HCT116 (cell line): ENCODE measurements around the gene ACAD8. TPM values are rescaled to one million over a fixed set of nuclear protein-coding genes. Genes with fewer than 3 reads are reported as not detected.

Experiments used
- ATAC-seq: fragments of 200-7000 bp; cut with Tn5 transposase; 2 replicates; pipeline ENCODE4 v1.9.1; 2020; ENCODE audit warnings: mild to moderate bottlenecking, moderate library complexity
- BruUV-seq: library from RNA; stranded (reverse); fragments of 400-500 nt; replicated peaks from 2 replicates; lab custom pipeline; 2021; lab: Mats Ljungman, UMichigan
- CTCF ChIA-PET: fragments of 300-600 bp; sonication (Branson Sonifier 250); formaldehyde crosslinking; loops from one replicate; lab custom pipeline; 2021; ENCODE audit warnings: antibody characterized with exemption; lab: Charles Lee
- POLR2A ChIA-PET: fragments of 300-600, 350-600 bp; sonication (Branson Sonifier 250); formaldehyde crosslinking; loops from one replicate; lab custom pipeline; 2021; ENCODE audit warnings: antibody characterized with exemption; lab: Charles Lee
- RAD21 ChIA-PET, 2 experiments: fragments of 300-600 bp; sonication (Branson Sonifier 250); formaldehyde crosslinking; loops; one replicate each; lab custom pipeline; 2023; ENCODE audit warnings: low total read pairs in 2 of 2; ENCODE audit not compliant: uncharacterized antibody in 2 of 2, unreplicated experiment in 2 of 2, low non-redundant PET in 1 of 2; lab: Charles Lee
- DNase-seq: peaks from one replicate; pipeline ENCODE4 v3.0.0-alpha.2; 2010; ENCODE audit warnings: low read depth, low spot score
- H2AFZ ChIP-seq: fragments of 200-600 bp; shearing (Covaris generic), sonication (generic); 2 replicates; pipeline ENCODE4 v1.6.1; 2017; ENCODE audit warnings: low read depth, mixed run types, mixed read lengths, antibody characterized with exemption, low read length; ENCODE audit not compliant: poor library complexity, severe bottlenecking
- H3K27ac ChIP-seq: 2 replicates; pipeline ENCODE4 v1.5.1; 2012; ENCODE audit warnings: low read depth, low read length
- H3K27me3 ChIP-seq: fragments of 200-600 bp; sonication (generic); 2 replicates; pipeline ENCODE4 v1.6.1; 2016; ENCODE audit warnings: mixed run types, low read length, mixed read lengths; ENCODE audit not compliant: insufficient read depth
- H3K36me3 ChIP-seq, 2 experiments: fragments of 200-500 bp in 1 of 2; fragments of 200-600 bp in 1 of 2; sonication (Bioruptor generic) in 1 of 2; sonication (generic) in 1 of 2; 2 replicates each; pipeline versions ENCODE4 v1.5.1 to v1.6.1; 2014 to 2016; ENCODE audit warnings: low read length in 2 of 2, inconsistent platforms in 1 of 2, mixed read lengths in 1 of 2, mixed run types in 1 of 2; ENCODE audit not compliant: insufficient read depth in 2 of 2, control insufficient read depth in 1 of 2
- H3K4me1 ChIP-seq, 2 experiments: fragments of 200-600 bp in 1 of 2; sonication (generic) in 1 of 2; 2 replicates each; pipeline versions ENCODE4 v1.5.1 to v1.6.1; 2012 to 2017; ENCODE audit warnings: low read length in 2 of 2, inconsistent platforms in 1 of 2, mild to moderate bottlenecking in 1 of 2, mixed read lengths in 1 of 2, mixed run types in 1 of 2, moderate library complexity in 1 of 2; ENCODE audit not compliant: insufficient read depth in 2 of 2, control insufficient read depth in 1 of 2
- H3K4me2 ChIP-seq: fragments of 200-600 bp; sonication (generic); 2 replicates; pipeline ENCODE4 v1.6.1; 2017; ENCODE audit warnings: mixed run types, low read length, mixed read lengths
- H3K4me3 ChIP-seq, 2 experiments: fragments of 200-600 bp in 1 of 2; sonication (generic) in 1 of 2; replicated peaks in 1 of 2; 2 replicates each; pipeline ENCODE4 v1.5.1; 2011 to 2016; ENCODE audit warnings: low read length in 2 of 2, control low read depth in 1 of 2, low read depth in 1 of 2, mild to moderate bottlenecking in 1 of 2, mixed read lengths in 1 of 2, mixed run types in 1 of 2
- H3K79me2 ChIP-seq: fragments of 200-600 bp; sonication (generic); 2 replicates; pipeline ENCODE4 v1.6.1; 2017; ENCODE audit warnings: mild to moderate bottlenecking, mixed run types, low read length, moderate library complexity, mixed read lengths; ENCODE audit not compliant: insufficient read depth
- H3K9ac ChIP-seq: fragments of 200-600 bp; sonication (generic); 2 replicates; pipeline ENCODE4 v1.6.1; 2016; ENCODE audit warnings: low read length, mixed read lengths
- H3K9me2 ChIP-seq: fragments of 200-600 bp; sonication (generic), shearing (Covaris generic); 2 replicates; pipeline ENCODE4 v1.6.1; 2017; ENCODE audit warnings: mixed run types, mild to moderate bottlenecking, moderate library complexity; ENCODE audit not compliant: insufficient read depth
- H3K9me3 ChIP-seq, 2 experiments: fragments of 200-500 bp in 1 of 2; fragments of 200-600 bp in 1 of 2; sonication (Bioruptor generic) in 1 of 2; sonication (generic) in 1 of 2; 2 replicates each; pipeline ENCODE4 v1.6.1; 2014 to 2017; ENCODE audit warnings: low read length in 2 of 2, mixed read lengths in 2 of 2, inconsistent platforms in 1 of 2, low read depth in 1 of 2, mild to moderate bottlenecking in 1 of 2, mixed run types in 1 of 2, moderate library complexity in 1 of 2; ENCODE audit not compliant: control insufficient read depth in 1 of 2, insufficient read depth in 1 of 2
- H4K20me1 ChIP-seq: fragments of 200-600 bp; sonication (generic), shearing (Covaris generic); 2 replicates; pipeline ENCODE4 v1.6.1; 2017; ENCODE audit warnings: mixed run types, mild to moderate bottlenecking, moderate library complexity; ENCODE audit not compliant: insufficient read depth
- CBX3 ChIP-seq: IDR thresholded peaks from 2 replicates; pipeline ENCODE4 v1.6.1; 2012; ENCODE audit warnings: low read depth
- ELF1 ChIP-seq: IDR thresholded peaks from 2 replicates; pipeline ENCODE4 v1.6.1; 2012; ENCODE audit warnings: low read depth, borderline replicate concordance
- EZH2phosphoT487 ChIP-seq: fragments of 200-600 bp; IDR thresholded peaks from 2 replicates; pipeline ENCODE4 v1.6.1; 2018; ENCODE audit warnings: antibody characterized with exemption, borderline replicate concordance
- FOSL1 ChIP-seq: IDR thresholded peaks from 2 replicates; pipeline ENCODE4 v1.6.1; 2012; ENCODE audit warnings: low read depth
- JUND ChIP-seq: IDR thresholded peaks from 2 replicates; pipeline ENCODE4 v1.6.1; 2012
- POLR2A ChIP-seq: IDR thresholded peaks from 2 replicates; pipeline ENCODE4 v1.7.0; 2011; ENCODE audit warnings: borderline replicate concordance; ENCODE audit not compliant: insufficient read depth, insufficient read length; ENCODE audit errors: extremely low read depth
- TCF7L2 ChIP-seq: IDR thresholded peaks from 2 replicates; pipeline ENCODE4 v1.7.0; 2011; ENCODE audit warnings: borderline replicate concordance, inconsistent platforms; ENCODE audit not compliant: insufficient read depth, insufficient read length; ENCODE audit errors: extremely low read depth
- YY1 ChIP-seq: IDR thresholded peaks from 2 replicates; pipeline ENCODE4 v1.6.1; 2011; ENCODE audit warnings: low read length, low read depth, moderate library complexity, mild to moderate bottlenecking; ENCODE audit not compliant: insufficient replicate concordance; ENCODE audit errors: extremely low read depth
- ZFX ChIP-seq: fragments of 450-650 bp; IDR thresholded peaks from 2 replicates; pipeline ENCODE4 v1.6.1; 2017
- ZNF274 ChIP-seq: fragments of 200-500 bp; sonication (Bioruptor generic); IDR thresholded peaks from 2 replicates; pipeline ENCODE4 v1.6.1; 2014; ENCODE audit warnings: mild to moderate bottlenecking, low read depth, low read length, inconsistent platforms
- intact Hi-C: fragments of 100-400 bp; cut with micrococcal nuclease; formaldehyde crosslinking; loops from 2 replicates; pipeline ENCODE4 v1.10.0; 2022
- total RNA-seq: library from RNA; stranded (reverse); gene quantifications from one replicate; pipeline ENCODE4 v1.2.1, GENCODE V29; 2021; ENCODE audit not compliant: unreplicated experiment
- TF ChIP-seq, protein P1 (sequence below): IDR thresholded peaks from 2 replicates; pipeline ENCODE4 v1.6.1; 2011; ENCODE audit warnings: mild to moderate bottlenecking, low read length, moderate library complexity; ENCODE audit not compliant: insufficient replicate concordance; ENCODE audit errors: extremely low read depth
- TF ChIP-seq, protein P2 (sequence below): IDR thresholded peaks from 2 replicates; pipeline ENCODE4 v1.6.1; 2012
- TF ChIP-seq, protein P3 (sequence below), 3 experiments: fragments of 200-600 bp in 1 of 3; sonication (generic) in 1 of 3; IDR thresholded peaks in 2 of 3; conservative IDR thresholded peaks in 1 of 3; 2 replicates each; pipeline ENCODE4 v1.5.1; 2012 to 2017; ENCODE audit warnings: low read depth in 2 of 3, low read length in 2 of 3, antibody characterized with exemption in 1 of 3, borderline replicate concordance in 1 of 3, control low read depth in 1 of 3, mild to moderate bottlenecking in 1 of 3, mixed read lengths in 1 of 3, mixed run types in 1 of 3, moderate library complexity in 1 of 3; ENCODE audit not compliant: insufficient read depth in 1 of 3

ACAD8 gene
- total RNA-seq, 1 experiment from 2014 or later, result 21.0 TPM

DNA sequence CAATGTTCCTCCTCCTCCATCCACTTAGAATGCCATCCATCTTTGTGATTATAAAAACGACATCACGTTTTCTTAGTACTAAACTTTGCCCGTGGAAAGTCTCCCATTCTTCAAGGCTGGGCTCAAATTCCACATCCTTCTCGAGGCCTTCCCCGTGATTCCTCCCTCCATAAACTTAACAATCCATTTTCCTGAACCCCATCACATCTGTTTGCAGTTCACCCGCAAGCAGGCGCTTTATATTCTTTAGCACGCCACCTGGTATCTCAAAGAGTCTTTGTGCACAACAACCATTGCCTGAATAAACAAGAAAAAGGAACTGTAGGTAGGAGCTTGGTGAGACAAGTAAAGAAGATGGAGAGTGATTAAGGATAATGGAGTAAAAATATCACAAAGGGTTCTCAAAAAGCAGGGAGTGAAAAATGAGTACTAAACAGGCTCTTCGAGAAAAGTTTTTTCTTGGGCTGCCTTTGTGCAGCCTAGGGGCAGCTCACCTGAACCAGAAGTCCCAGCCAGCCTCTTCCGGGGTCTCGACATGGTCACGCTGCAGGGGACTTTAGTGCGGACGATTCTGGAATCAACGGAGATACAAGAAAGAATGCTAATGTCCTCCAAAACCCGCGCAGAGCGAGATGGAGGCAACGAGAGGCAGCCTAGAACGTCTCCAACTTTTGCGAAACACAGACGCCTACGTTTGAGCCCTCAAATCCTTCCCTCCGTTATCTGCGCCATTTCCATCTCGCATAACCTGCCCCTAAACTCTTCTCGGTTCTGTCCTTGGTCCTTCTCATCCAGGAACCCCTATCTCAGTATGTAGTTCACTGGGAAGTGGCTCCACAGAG lies 801 bp upstream of the ACAD8 start:
- H3K4me3 ChIP-seq, result peak overlapping the region; percentile 73 to 79
- no peaks in the 10 kb centered on the region for H3K27me3 ChIP-seq
- peak overlapping the region; percentile 59 for H3K9ac ChIP-seq
- H4K20me1 ChIP-seq, result no peaks in the 10 kb centered on the region
- POLR2A ChIA-PET, result interaction anchor here (0.9 kb wide), 1 partner anchor 28 kb away, joined by 4 read pairs; the partner anchor contains the start of genes NCAPD3 and VPS26B
- CTCF ChIA-PET, result no interaction called here
- peak overlapping the region; percentile 72 for H2AFZ ChIP-seq
- no peak for TF ChIP-seq ELF1
- TF ChIP-seq FOSL1, result no peak
- TF ChIP-seq JUND, result no peak
- TF ChIP-seq CBX3, result no peak
- TF ChIP-seq ZNF274, result no peak
- TF ChIP-seq, protein P1, sequence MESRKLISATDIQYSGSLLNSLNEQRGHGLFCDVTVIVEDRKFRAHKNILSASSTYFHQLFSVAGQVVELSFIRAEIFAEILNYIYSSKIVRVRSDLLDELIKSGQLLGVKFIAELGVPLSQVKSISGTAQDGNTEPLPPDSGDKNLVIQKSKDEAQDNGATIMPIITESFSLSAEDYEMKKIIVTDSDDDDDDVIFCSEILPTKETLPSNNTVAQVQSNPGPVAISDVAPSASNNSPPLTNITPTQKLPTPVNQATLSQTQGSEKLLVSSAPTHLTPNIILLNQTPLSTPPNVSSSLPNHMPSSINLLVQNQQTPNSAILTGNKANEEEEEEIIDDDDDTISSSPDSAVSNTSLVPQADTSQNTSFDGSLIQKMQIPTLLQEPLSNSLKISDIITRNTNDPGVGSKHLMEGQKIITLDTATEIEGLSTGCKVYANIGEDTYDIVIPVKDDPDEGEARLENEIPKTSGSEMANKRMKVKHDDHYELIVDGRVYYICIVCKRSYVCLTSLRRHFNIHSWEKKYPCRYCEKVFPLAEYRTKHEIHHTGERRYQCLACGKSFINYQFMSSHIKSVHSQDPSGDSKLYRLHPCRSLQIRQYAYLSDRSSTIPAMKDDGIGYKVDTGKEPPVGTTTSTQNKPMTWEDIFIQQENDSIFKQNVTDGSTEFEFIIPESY, result no peak
- no peak for TF ChIP-seq ZFX
- no peak for TF ChIP-seq EZH2phosphoT487
- TF ChIP-seq POLR2A, result no peak
- TF ChIP-seq TCF7L2, result no peak
- TF ChIP-seq, protein P2, sequence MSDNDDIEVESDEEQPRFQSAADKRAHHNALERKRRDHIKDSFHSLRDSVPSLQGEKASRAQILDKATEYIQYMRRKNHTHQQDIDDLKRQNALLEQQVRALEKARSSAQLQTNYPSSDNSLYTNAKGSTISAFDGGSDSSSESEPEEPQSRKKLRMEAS, result no peak
- TF ChIP-seq YY1, result no peak
- TF ChIP-seq, protein P3, sequence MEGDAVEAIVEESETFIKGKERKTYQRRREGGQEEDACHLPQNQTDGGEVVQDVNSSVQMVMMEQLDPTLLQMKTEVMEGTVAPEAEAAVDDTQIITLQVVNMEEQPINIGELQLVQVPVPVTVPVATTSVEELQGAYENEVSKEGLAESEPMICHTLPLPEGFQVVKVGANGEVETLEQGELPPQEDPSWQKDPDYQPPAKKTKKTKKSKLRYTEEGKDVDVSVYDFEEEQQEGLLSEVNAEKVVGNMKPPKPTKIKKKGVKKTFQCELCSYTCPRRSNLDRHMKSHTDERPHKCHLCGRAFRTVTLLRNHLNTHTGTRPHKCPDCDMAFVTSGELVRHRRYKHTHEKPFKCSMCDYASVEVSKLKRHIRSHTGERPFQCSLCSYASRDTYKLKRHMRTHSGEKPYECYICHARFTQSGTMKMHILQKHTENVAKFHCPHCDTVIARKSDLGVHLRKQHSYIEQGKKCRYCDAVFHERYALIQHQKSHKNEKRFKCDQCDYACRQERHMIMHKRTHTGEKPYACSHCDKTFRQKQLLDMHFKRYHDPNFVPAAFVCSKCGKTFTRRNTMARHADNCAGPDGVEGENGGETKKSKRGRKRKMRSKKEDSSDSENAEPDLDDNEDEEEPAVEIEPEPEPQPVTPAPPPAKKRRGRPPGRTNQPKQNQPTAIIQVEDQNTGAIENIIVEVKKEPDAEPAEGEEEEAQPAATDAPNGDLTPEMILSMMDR (IDR thresholded peaks at IDR 0.05 in 2 of 3, conservative IDR thresholded peaks at IDR 0.05 in 1 of 3; ENCODE audit: borderline replicate concordance in 1 of 3, insufficient read depth in 1 of 3, low read depth in 2 of 3, low read length in 2 of 3), result no peak
- TSS peak; percentile 67 for BruUV-seq
- peaks cover 5 to 6% of the 10 kb centered on the region in 2 experiments; a peak in 2 of 4 replicates for H3K36me3 ChIP-seq
- H3K9me2 ChIP-seq, result no peaks in the 10 kb centered on the region
- peaks cover 2 to 9% of the 10 kb centered on the region in 2 experiments; a peak in 2 of 4 replicates for H3K4me1 ChIP-seq
- intact Hi-C loops, result loop anchor here (2.0 to 10.0 kb wide), 3 partner anchors 28 to 328 kb away; partner anchors contain the start of gene VPS26B
- peak; percentile 45 for ATAC-seq
- RAD21 ChIA-PET, result no interaction called here
- H3K79me2 ChIP-seq, result peaks cover 23% of the 10 kb centered on the region
- no peaks in the 10 kb centered on the region for H3K9me3 ChIP-seq
- DNase-seq, result no peak
- H3K27ac ChIP-seq, result no peak overlapping the region
- H3K4me2 ChIP-seq, result peak overlapping the region; percentile 87
